HG03575 (cell line): ENCODE measurements around the gene CACNA1G.

Source experiments
- ATAC-seq: cut with Tn5 transposase; IDR thresholded peaks from one replicate; pipeline ENCODE4 v1.9.1; 2021; ENCODE audit not compliant: unreplicated experiment, insufficient number of reproducible peaks, low FRiP score; ENCODE audit errors: extremely low read depth

The CACNA1G gene

DNA sequence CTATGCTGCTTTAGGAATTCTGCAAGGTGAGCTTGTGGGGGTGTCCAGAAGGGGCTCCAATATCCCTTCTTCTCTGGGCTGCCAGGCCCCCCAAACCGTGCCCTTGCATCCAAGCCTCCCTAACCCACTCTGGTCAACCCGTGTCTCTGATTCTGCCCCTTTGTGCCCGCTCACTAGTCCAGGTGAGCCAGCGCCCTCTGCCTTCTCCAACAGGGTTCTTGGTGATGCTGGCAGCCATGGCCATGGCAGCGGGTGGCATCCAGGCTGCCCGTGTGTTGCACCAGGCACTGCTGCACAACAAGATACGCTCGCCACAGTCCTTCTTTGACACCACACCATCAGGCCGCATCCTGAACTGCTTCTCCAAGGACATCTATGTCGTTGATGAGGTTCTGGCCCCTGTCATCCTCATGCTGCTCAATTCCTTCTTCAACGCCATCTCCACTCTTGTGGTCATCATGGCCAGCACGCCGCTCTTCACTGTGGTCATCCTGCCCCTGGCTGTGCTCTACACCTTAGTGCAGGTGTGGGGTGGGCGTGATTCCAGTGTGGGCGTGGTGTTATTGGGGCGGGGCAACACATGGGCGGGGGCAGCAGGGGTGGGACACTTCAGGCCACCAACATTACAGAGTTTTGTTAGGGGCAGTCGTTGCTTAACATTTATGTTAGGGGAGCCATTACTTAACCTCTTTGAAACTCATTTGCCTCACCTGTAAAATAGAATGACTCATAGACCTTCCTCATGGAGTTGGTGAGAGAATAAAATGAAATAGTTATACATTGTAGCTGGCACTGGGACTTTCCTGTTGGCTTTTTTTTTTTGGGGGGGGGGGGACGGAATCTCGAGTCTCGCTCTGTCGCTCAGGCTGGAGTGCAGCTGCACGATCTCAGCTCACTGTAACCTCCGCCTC lies 115.8 kb downstream of the CACNA1G start:
- ATAC-seq, result no peak
